GM23338 (cell line): ENCODE results near the gene SNX9. TPM values are rescaled to one million over a fixed set of nuclear protein-coding genes. Genes with fewer than 3 reads are reported as not detected.

ENCODE experiments used
- ATAC-seq: fragments of 200-7000 bp; cut with Tn5 transposase; 3 replicates; pipeline ENCODE4 v1.9.1; 2020
- DNase-seq: peaks from one replicate; pipeline ENCODE4 v3.0.0-alpha.2; 2015; ENCODE audit warnings: low spot score
- H2AFZ ChIP-seq: fragments of 200-600 bp; sonication (generic); 2 replicates; pipeline ENCODE4 v1.8.0; 2016; ENCODE audit warnings: antibody characterized with exemption, mild to moderate bottlenecking, moderate library complexity
- H3F3A ChIP-seq: fragments of 200-600 bp; sonication (generic); replicated peaks from 2 replicates; pipeline ENCODE4 v1.8.0; 2017; ENCODE audit warnings: antibody characterized with exemption, mixed run types, low read depth
- H3K27ac ChIP-seq: fragments of 200-600 bp; sonication (generic); 2 replicates; pipeline ENCODE4 v1.6.1; 2016; ENCODE audit warnings: low read depth
- H3K27me3 ChIP-seq: fragments of 200-600 bp; sonication (generic); 2 replicates; pipeline ENCODE4 v1.8.0; 2016; ENCODE audit warnings: mild to moderate bottlenecking, mixed run types, moderate library complexity; ENCODE audit not compliant: insufficient read depth
- H3K36me3 ChIP-seq: fragments of 200-600 bp; sonication (generic); 2 replicates; pipeline ENCODE4 v1.8.0; 2016; ENCODE audit warnings: mild to moderate bottlenecking; ENCODE audit not compliant: insufficient read depth
- H3K4me1 ChIP-seq: fragments of 200-600 bp; sonication (generic); 2 replicates; pipeline ENCODE4 v1.8.0; 2016; ENCODE audit warnings: mild to moderate bottlenecking, moderate library complexity; ENCODE audit not compliant: insufficient read depth
- H3K4me2 ChIP-seq: fragments of 200-600 bp; sonication (generic); 2 replicates; pipeline ENCODE4 v1.7.1; 2017; ENCODE audit warnings: mixed run types
- H3K4me3 ChIP-seq: fragments of 200-600 bp; sonication (generic); 2 replicates; pipeline ENCODE4 v1.6.1; 2016; ENCODE audit warnings: mixed run types
- H3K79me2 ChIP-seq: fragments of 200-600 bp; sonication (generic); replicated peaks from 2 replicates; pipeline ENCODE4 v1.8.0; 2017; ENCODE audit warnings: mild to moderate bottlenecking; ENCODE audit not compliant: insufficient read depth
- H3K9me2 ChIP-seq: fragments of 200-600 bp; sonication (generic); 2 replicates; pipeline ENCODE4 v1.8.0; 2017; ENCODE audit not compliant: insufficient read depth
- H4K20me1 ChIP-seq: fragments of 200-600 bp; sonication (generic); replicated peaks from 2 replicates; pipeline ENCODE4 v1.8.0; 2017; ENCODE audit warnings: mild to moderate bottlenecking; ENCODE audit not compliant: insufficient read depth
- H3K27ac Mint-ChIP-seq: 2 replicates; pipeline ENCODE4 v1.8.0; 2020; ENCODE audit warnings: inconsistent platforms, mild to moderate bottlenecking, moderate library complexity, mixed read lengths
- H3K27me3 Mint-ChIP-seq: 3 replicates; pipeline ENCODE4 v1.8.0; 2022; ENCODE audit warnings: low read depth, mild to moderate bottlenecking, moderate library complexity, mixed read lengths, inconsistent platforms; ENCODE audit not compliant: insufficient read depth, poor library complexity
- H3K36me3 Mint-ChIP-seq: 3 replicates; pipeline ENCODE4 v1.8.0; 2021; ENCODE audit warnings: low read depth, mild to moderate bottlenecking, inconsistent platforms, moderate library complexity, mixed read lengths
- H3K4me1 Mint-ChIP-seq: 3 replicates; pipeline ENCODE4 v1.8.0; 2020; ENCODE audit warnings: mild to moderate bottlenecking, inconsistent platforms, mixed read lengths
- H3K4me3 Mint-ChIP-seq: 3 replicates; pipeline ENCODE4 v1.8.0; 2021; ENCODE audit warnings: moderate library complexity, mild to moderate bottlenecking, inconsistent platforms, mixed read lengths
- H3K9me3 Mint-ChIP-seq: 3 replicates; pipeline ENCODE4 v1.8.0; 2020; ENCODE audit warnings: moderate library complexity, mild to moderate bottlenecking, inconsistent platforms, mixed read lengths
- POLR2AphosphoS5 ChIP-seq: IDR thresholded peaks from 2 replicates; pipeline ENCODE4 v1.6.1; 2016; ENCODE audit warnings: antibody characterized with exemption, low read depth
- STAT1 ChIP-seq: IDR thresholded peaks from one replicate; pipeline ENCODE4 v1.6.1; 2016; ENCODE audit warnings: antibody characterized with exemption; ENCODE audit not compliant: unreplicated experiment
- ZNF462 ChIP-seq: fragments of 250-450 bp; sonication (Bioruptor Pico); IDR thresholded peaks from 2 replicates; pipeline ENCODE4 v1.5.0; 2020; ENCODE audit warnings: mild to moderate bottlenecking, moderate library complexity
- polyA plus RNA-seq: library from polyadenylated mRNA; unstranded; fragments of >200 nt; fragmentation: Nextera tagmentation; extraction: Ambion mirVana; gene quantifications from 2 replicates; pipeline ENCODE4 v1.2.1, GENCODE V29; 2016
- total RNA-seq: library from RNA; depleted of rRNA; stranded (reverse); fragments of >200 nt; shearing (Covaris generic); gene quantifications from 2 replicates; pipeline ENCODE4 v1.2.3, GENCODE V29; 2014

SNX9 gene
- total and polyA plus RNA-seq, 2 experiments from 2014 or later, result 18.4 to 23.3 TPM

GRCh38 chr6:157988700-157989063 lies 165.6 kb downstream of the SNX9 start:
- Mint-ChIP-seq H3K4me1 (peaks cover 58% of the 10 kb centered on the region), H3K27ac (peak overlapping the region; percentile 39; the same call in 1 of the 2 replicates)
- no peaks in the 10 kb centered on the region; the same call in 1 of the 2 replicates for H4K20me1 ChIP-seq

More at GRCh38 chr6:157988700-157989063, 165.6 kb downstream of the SNX9 start:
- peaks cover 6% of the 10 kb centered on the region; the same call in 1 of the 2 replicates for H3F3A ChIP-seq
- no peaks in the 10 kb centered on the region for H3K9me2 ChIP-seq
- Mint-ChIP-seq H3K27me3 (peaks cover 7% of the 10 kb centered on the region), H3K4me3 (no peak overlapping the region), H3K36me3 (no peaks in the 10 kb centered on the region), H3K9me3 (peaks cover 2% of the 10 kb centered on the region; the same call in 2 of the 3 replicates)
- H3K79me2 ChIP-seq, result peaks cover 53% of the 10 kb centered on the region
- H3K27me3 ChIP-seq, result no peaks in the 10 kb centered on the region
- ATAC-seq (no peak), DNase-seq (no peak)
- H3K4me3 ChIP-seq, result no peak overlapping the region
- H3K4me2 ChIP-seq, result no peak overlapping the region
- H2AFZ ChIP-seq, result no peak overlapping the region; the same call in 1 of the 2 replicates
- H3K27ac ChIP-seq, result peak overlapping the region; percentile 72; the same call in 1 of the 2 replicates
- no peaks in the 10 kb centered on the region for H3K36me3 ChIP-seq
- no peak for TF ChIP-seq STAT1
- TF ChIP-seq ZNF462 (CRISPR knock-in tag), result no peak
- TF ChIP-seq POLR2AphosphoS5, result no peak
- peaks cover 28% of the 10 kb centered on the region for H3K4me1 ChIP-seq
